ENCODE measurements around the gene ANO2.

- TF ChIP-seq CTCF (IDR thresholded peaks at IDR 0.05; ENCODE audit: extremely low read depth in 1 of 2, insufficient read depth in 1 of 2, low read depth in 1 of 2, low read length in 2 of 2) (no peak), POLR2A (IDR thresholded peaks at IDR 0.05; ENCODE audit: low read depth, low read length) (no peak), POLR2AphosphoS5 (IDR thresholded peaks at IDR 0.05; ENCODE audit: insufficient read depth, low read depth, low read length) (no peak), MAX (IDR thresholded peaks at IDR 0.05; ENCODE audit: insufficient read depth, insufficient read length) (no peak), FOS (IDR thresholded peaks at IDR 0.05; ENCODE audit: borderline replicate concordance, insufficient read depth, low read length) (no peak), EZH2 (IDR thresholded peaks at IDR 0.05; ENCODE audit: borderline replicate concordance, low read depth, low read length, severe bottlenecking) (no peak), GATA2 (IDR thresholded peaks at IDR 0.05; ENCODE audit: insufficient read depth, insufficient read length, low read depth, low read length) (no peak), MYC (IDR thresholded peaks at IDR 0.05; ENCODE audit: low read depth, low read length) (no peak), JUN (IDR thresholded peaks at IDR 0.05; ENCODE audit: borderline replicate concordance, insufficient read depth, insufficient read length, low read depth) (no peak)
Measured at GRCh38 chr12:5706247-5706646, 238.8 kb downstream of the ANO2 start.
